Measurements from ENCODE around the gene LGALS16. TPM values are rescaled to one million over a fixed set of nuclear protein-coding genes. Genes with fewer than 3 reads are reported as not detected.

LGALS16 gene
- total and polyA plus RNA-seq, 10 of the 15 experiments (the other 5 are each of a cell fraction or from before 2014, with no cell fraction given) = not detected

- FAIRE-seq = no peak
- ChIA-PET SMC1A (ENCODE audit: uncharacterized antibody, unreplicated experiment) (no interaction called here), CTCF (no interaction called here), POLR2A (no interaction called here), RAD21 (ENCODE audit: unreplicated experiment) (no interaction called here)
- 68% methylated on average over 9 of the region's 9 CpGs for WGBS (ENCODE audit: insufficient coverage, insufficient replicate concordance, low lambda C conversion rate, missing lambda C conversion rate)
- DNase-seq (ENCODE audit: low read depth, low spot score) = no peak
- Histone ChIP-seq H3K36me3 (ENCODE audit: control insufficient read depth in 2 of 2, insufficient read depth in 2 of 2, low read length in 1 of 2) (no peaks in the 10 kb centered on the region), H4K20me1 (ENCODE audit: control insufficient read depth, insufficient read depth) (no peaks in the 10 kb centered on the region), H3K9ac (ENCODE audit: control insufficient read depth, insufficient read depth, low read length) (no peak overlapping the region), H3K79me2 (ENCODE audit: control insufficient read depth, insufficient read depth, low read length) (no peaks in the 10 kb centered on the region), H3K27me3 (replicated peaks in 1 of 2; ENCODE audit: control insufficient read depth in 2 of 2, insufficient read depth in 2 of 2, low read length in 1 of 2) (peaks cover 0 to 2% of the 10 kb centered on the region in 2 experiments; a peak in 1 of 4 replicates), H3K4me3 (no peak overlapping the region), H2AFZ (ENCODE audit: control insufficient read depth, low read depth, low read length) (no peak overlapping the region), H3K27ac (ENCODE audit: control insufficient read depth, insufficient read depth) (no peak overlapping the region), H3K4me1 (ENCODE audit: control insufficient read depth, insufficient read depth, low read length) (no peaks in the 10 kb centered on the region), H3K9me3 (replicated peaks; ENCODE audit: control insufficient read depth, insufficient read depth, low read length) (no peaks in the 10 kb centered on the region), H3K4me2 (ENCODE audit: control insufficient read depth, insufficient read depth) (no peak overlapping the region)
- ATAC-seq = no peak
- intact Hi-C loops (cut with micrococcal nuclease; ENCODE audit: unreplicated experiment) = no loop called here
- in situ Hi-C loops (cut with MboI) = no loop called here
- TF ChIP-seq SUZ12 (IDR thresholded peaks at IDR 0.05; ENCODE audit: unreplicated experiment) (no peak), CREB1 (IDR thresholded peaks at IDR 0.05; ENCODE audit: low read depth) (no peak), EP300 (IDR thresholded peaks at IDR 0.05; ENCODE audit: borderline replicate concordance in 1 of 2, control insufficient read depth in 1 of 2, low read depth in 2 of 2, low read length in 2 of 2) (no peak), KLF5 (IDR thresholded peaks at IDR 0.05; ENCODE audit: partially characterized antibody) (no peak), CTCF (IDR thresholded peaks at IDR 0.05 in 2 of 3, conservative IDR thresholded peaks at IDR 0.05 in 1 of 3; ENCODE audit: control insufficient read depth in 2 of 3, extremely low read depth in 1 of 3, insufficient read depth in 1 of 3, low read depth in 3 of 3, low read length in 3 of 3) (no peak), HCFC1 (IDR thresholded peaks at IDR 0.05; ENCODE audit: low read length) (no peak), BMI1 (IDR thresholded peaks at IDR 0.05; ENCODE audit: borderline replicate concordance) (no peak), YBX1 (IDR thresholded peaks at IDR 0.05) (no peak), BRCA1 (IDR thresholded peaks at IDR 0.05; ENCODE audit: low read depth, low read length) (no peak), IKZF1 (conservative IDR thresholded peaks at IDR 0.05) (no peak), ZNF207 (IDR thresholded peaks at IDR 0.05; ENCODE audit: borderline replicate concordance) (no peak), MYB (IDR thresholded peaks at IDR 0.05; ENCODE audit: borderline replicate concordance, low read depth, low read length) (no peak), POLR2AphosphoS2 (IDR thresholded peaks at IDR 0.05; ENCODE audit: low read depth, low read length) (no peak), NFIC (IDR thresholded peaks at IDR 0.05; ENCODE audit: low read depth, low read length) (no peak), IRF4 (IDR thresholded peaks at IDR 0.05; ENCODE audit: low read depth, low read length) (no peak), STAT3 (IDR thresholded peaks at IDR 0.05; ENCODE audit: low read depth, low read length) (no peak), GATAD2B (conservative IDR thresholded peaks at IDR 0.05; ENCODE audit: low read depth) (no peak)
- BruUV-seq (replicated peaks) = no TSS peak
Measured at GRCh38 chr19:39607021-39607420, 48.7 kb upstream of the LGALS16 start.

Data from GM12878 (cell line).